HepG2 (cell line): Measurements from ENCODE around the gene ID3. TPM values are rescaled to one million over a fixed set of nuclear protein-coding genes. Genes with fewer than 3 reads are reported as not detected.
A peak's percentile ranks its signal among the peaks of the same experiment; 100 is the strongest.

Experiments
- ATAC-seq: fragments of 200-7000 bp; cut with Tn5 transposase; 3 replicates; pipeline ENCODE4 v1.9.1; 2020; ENCODE audit warnings: mild to moderate bottlenecking, moderate library complexity
- BruUV-seq: library from RNA; stranded (reverse); fragments of 400-500 nt; replicated peaks from 2 replicates; lab custom pipeline; 2021; lab: Mats Ljungman, UMichigan
- CTCF ChIA-PET: fragments of 300-600 bp; formaldehyde crosslinking; extraction: SDS; loops from one replicate; lab custom pipeline; 2021; ENCODE audit warnings: low total read pairs, inconsistent platforms, low intra/inter-chr PET ratio; lab: Yijun Ruan, JAX
- POLR2A ChIA-PET: fragments of 350-600 bp; sonication (Branson Sonifier 250); formaldehyde crosslinking; loops from one replicate; lab custom pipeline; 2020; ENCODE audit warnings: antibody characterized with exemption, inconsistent platforms; lab: Yijun Ruan, JAX
- DNase-seq: peaks from one replicate; pipeline ENCODE4 v3.0.0-alpha.2; 2015; ENCODE audit warnings: low spot score
- FAIRE-seq: peaks from 3 replicates; lab custom pipeline; 2011; peaks lifted over from hg19 to GRCh38; lab: Jason Lieb, UNC
- H2AFZ ChIP-seq: one replicate; pipeline ENCODE4 v1.6.1; 2011; ENCODE audit warnings: low read length, inconsistent platforms
- H3K27ac ChIP-seq: fragments of 300-600 bp; 3 replicates; pipeline ENCODE4 v1.8.0; 2011; ENCODE audit warnings: mixed run types, mild to moderate bottlenecking, mixed read lengths, low read length, inconsistent platforms; ENCODE audit not compliant: insufficient read depth; ENCODE audit errors: extremely low read length
- H3K27me3 ChIP-seq, 2 experiments: fragments of 200-600 bp in 1 of 2; 2 replicates in 1 of 2; 3 replicates in 1 of 2; pipeline versions ENCODE4 v1.6.0 to v1.8.0; 2011; ENCODE audit warnings: low read length in 2 of 2, mild to moderate bottlenecking in 2 of 2, moderate library complexity in 2 of 2, inconsistent platforms in 1 of 2; ENCODE audit not compliant: insufficient read depth in 2 of 2, control insufficient read depth in 1 of 2
- H3K36me3 ChIP-seq, 2 experiments: fragments of 200-600 bp in 1 of 2; replicated peaks in 1 of 2; 2 replicates in 1 of 2; 3 replicates in 1 of 2; pipeline versions ENCODE4 v1.5.1 to v1.8.0; 2011; ENCODE audit warnings: low read length in 2 of 2, inconsistent platforms in 1 of 2; ENCODE audit not compliant: insufficient read depth in 2 of 2, control insufficient read depth in 1 of 2
- H3K4me1 ChIP-seq: 2 replicates; pipeline ENCODE4 v1.5.1; 2012; ENCODE audit warnings: low read length, inconsistent platforms; ENCODE audit not compliant: insufficient read depth
- H3K4me2 ChIP-seq: 2 replicates; pipeline ENCODE4 v1.6.0; 2011; ENCODE audit warnings: low read depth, low read length, inconsistent platforms
- H3K4me3 ChIP-seq, 3 experiments: fragments of 200-600 bp in 1 of 3; sonication (generic), shearing (Covaris generic) in 1 of 3; replicated peaks in 1 of 3; 2 replicates each; pipeline ENCODE4 v1.5.1; 2011 to 2016; ENCODE audit warnings: low read length in 3 of 3, inconsistent platforms in 2 of 3, low read depth in 2 of 3, mild to moderate bottlenecking in 2 of 3, control low read depth in 1 of 3, mixed read lengths in 1 of 3; ENCODE audit not compliant: insufficient read depth in 1 of 3
- H3K79me2 ChIP-seq: one replicate; pipeline ENCODE4 v1.6.1; 2011; ENCODE audit warnings: low read length, inconsistent platforms; ENCODE audit not compliant: insufficient read depth
- H3K9ac ChIP-seq: 2 replicates; pipeline ENCODE4 v1.6.0; 2011; ENCODE audit warnings: mild to moderate bottlenecking, low read depth, low read length, inconsistent platforms; ENCODE audit not compliant: insufficient read depth
- H3K9me3 ChIP-seq: 2 replicates; pipeline ENCODE4 v1.5.1; 2012; ENCODE audit warnings: mild to moderate bottlenecking, low read length
- H4K20me1 ChIP-seq: 2 replicates; pipeline ENCODE4 v1.6.0; 2011; ENCODE audit warnings: inconsistent platforms, mild to moderate bottlenecking, low read length, moderate library complexity; ENCODE audit not compliant: insufficient read depth
- ELF3 ChIP-seq: IDR thresholded peaks from 2 replicates; pipeline ENCODE4 v1.6.1; 2016; ENCODE audit warnings: missing genetic modification reagents, missing compliant biosample characterization
- GABPA ChIP-seq, 2 experiments: IDR thresholded peaks; 2 replicates each; pipeline ENCODE4 v1.6.1; 2011 to 2016; ENCODE audit warnings: low read depth in 2 of 2, low read length in 1 of 2, missing biosample characterization in 1 of 2, missing genetic modification characterization in 1 of 2
- GFI1 ChIP-seq: sonication (generic); formaldehyde crosslinking; IDR thresholded peaks from 2 replicates; pipeline ENCODE4 v1.5.0; 2020; ENCODE audit warnings: missing genetic modification reagents, mild to moderate bottlenecking, borderline replicate concordance
- HNF4A ChIP-seq: sonication (generic); formaldehyde crosslinking; IDR thresholded peaks from 2 replicates; pipeline ENCODE4 v1.4.0; 2020; ENCODE audit warnings: missing genetic modification reagents
- HNF4G ChIP-seq, 2 experiments: sonication (generic) in 1 of 2; formaldehyde crosslinking in 1 of 2; IDR thresholded peaks; 2 replicates each; pipeline versions ENCODE4 v1.4.0 to v1.6.1; 2011 to 2020; ENCODE audit warnings: borderline replicate concordance in 2 of 2, low read depth in 2 of 2, mild to moderate bottlenecking in 2 of 2, low read length in 1 of 2, missing genetic modification reagents in 1 of 2, moderate library complexity in 1 of 2
- MAFF ChIP-seq: IDR thresholded peaks from 2 replicates; pipeline ENCODE4 v1.6.1; 2011; ENCODE audit warnings: low read depth, low read length, improper control_type of control experiment
- MAFK ChIP-seq, 2 experiments: IDR thresholded peaks in 1 of 2; conservative IDR thresholded peaks in 1 of 2; 2 replicates each; pipeline ENCODE4 v1.6.1; 2011; ENCODE audit warnings: improper control_type of control experiment in 2 of 2, low read length in 2 of 2
- NFE2L2 ChIP-seq: fragments of 150-350 bp; IDR thresholded peaks from 2 replicates; pipeline ENCODE4 v1.6.1; 2014; ENCODE audit warnings: low read length
- NR2F6 ChIP-seq, 2 experiments: IDR thresholded peaks; 2 replicates each; pipeline ENCODE4 v1.6.1; 2016; ENCODE audit warnings: antibody characterized with exemption in 1 of 2, mild to moderate bottlenecking in 1 of 2
- PAWR ChIP-seq: sonication (generic); formaldehyde crosslinking; IDR thresholded peaks from 2 replicates; pipeline ENCODE4 v1.4.0; 2020; ENCODE audit warnings: missing genetic modification reagents, mild to moderate bottlenecking, borderline replicate concordance
- PRDM10 ChIP-seq: sonication (generic); formaldehyde crosslinking; IDR thresholded peaks from 2 replicates; pipeline ENCODE4 v1.4.0; 2020; ENCODE audit warnings: low read depth, missing genetic modification reagents
- SOX5 ChIP-seq: IDR thresholded peaks from 2 replicates; pipeline ENCODE4 v1.6.1; 2016; ENCODE audit warnings: borderline replicate concordance
- ZKSCAN1 ChIP-seq: fragments of 150-350 bp; IDR thresholded peaks from 2 replicates; pipeline ENCODE4 v1.6.1; 2014; ENCODE audit warnings: low read length
- ZMAT3 ChIP-seq: sonication (generic); formaldehyde crosslinking; conservative IDR thresholded peaks from 2 replicates; pipeline ENCODE4 v1.7.0; 2021; ENCODE audit warnings: missing genetic modification reagents
- ZMYM3 ChIP-seq: sonication (generic); formaldehyde crosslinking; IDR thresholded peaks from 2 replicates; pipeline ENCODE4 v1.5.1; 2020; ENCODE audit warnings: mild to moderate bottlenecking, missing genetic modification reagents
- ZNF362 ChIP-seq: sonication (generic); formaldehyde crosslinking; IDR thresholded peaks from 2 replicates; pipeline ENCODE4 v1.4.0; 2020; ENCODE audit warnings: missing genetic modification reagents, mild to moderate bottlenecking, borderline replicate concordance
- WGBS: methylation state at CpG from one replicate; pipeline ENCODE4 v1.1.6; 2017; ENCODE audit warnings: low lambda C conversion rate; 5-methylcytosine and 5-hydroxymethylcytosine counted together
- in situ Hi-C: cut with HindIII; loops from 2 replicates; pipeline ENCODE4 v1.10.0; 2017; ENCODE audit warnings: low pct_unique_long_range_greater_than_20kb; ENCODE audit not compliant: extremely low pct_ligation_motif_present
- intact Hi-C: fragments of 100-400 bp; cut with micrococcal nuclease; formaldehyde crosslinking; loops from one replicate; pipeline ENCODE4 v1.10.0; 2022; ENCODE audit not compliant: unreplicated experiment
- polyA plus RNA-seq, 8 experiments: library from polyadenylated mRNA; depleted of rRNA in 3 of 8; stranded (reverse) in 7 of 8; unstranded in 1 of 8; fragments of >200 nt; fragmentation: Illumina TruSeq in 4 of 8; extraction: Trizol in 4 of 8; gene quantifications; 2 replicates each; pipeline versions ENCODE4 v1.2.1 to v1.2.3, GENCODE V29; 2011 to 2016; ENCODE audit warnings: low read depth in 4 of 8, missing spikeins in 1 of 8, mixed read lengths in 1 of 8; ENCODE audit not compliant: insufficient read depth in 1 of 8
- total RNA-seq, 5 experiments: library from RNA; depleted of rRNA; stranded (reverse); fragments of >200 nt; fragmentation: Illumina TruSeq; extraction: Trizol; gene quantifications; 2 replicates each; pipeline ENCODE4 v1.2.3, GENCODE V29; 2016; ENCODE audit warnings: low read depth in 1 of 5

The ID3 gene
- total and polyA plus RNA-seq, 2 of the 13 experiments (the other 11 are each of a cell fraction or from before 2014, with no cell fraction given): 64.8 to 115 TPM

- TF ChIP-seq ZMAT3 (CRISPR knock-in tag): no peak
Measured at GRCh38 chr1:23539698-23540266, 19.5 kb downstream of the ID3 start (continued).

GRCh38 chr1:23537296-23537973 lies 21.9 kb downstream of the ID3 start:
- BruUV-seq: no TSS peak
- DNase-seq (no peak), ATAC-seq (no peak), FAIRE-seq (no peak)
- H3K79me2 ChIP-seq: no peaks in the 10 kb centered on the region
- no peak overlapping the region for H3K9ac ChIP-seq
- CTCF ChIA-PET: no interaction called here
- H3K9me3 ChIP-seq: no peaks in the 10 kb centered on the region
- no peaks in the 10 kb centered on the region for H3K27me3 ChIP-seq
- in situ Hi-C loops (loop anchor here (10.0 kb wide), 1 partner anchor 193 kb away; the partner anchor contains the start of gene HNRNPR), intact Hi-C loops (loop anchor here (10.0 kb wide), 1 partner anchor 173 kb away; the partner anchor contains the start of gene ZNF436)
- no peaks in the 10 kb centered on the region for H3K36me3 ChIP-seq
- peaks cover 82% of the 10 kb centered on the region for H3K4me1 ChIP-seq
- WGBS: 14% methylated on average over 9 of the region's 9 CpGs
- no peak overlapping the region for H3K27ac ChIP-seq
- no peak overlapping the region for H3K4me3 ChIP-seq
- POLR2A ChIA-PET: no interaction called here
- no peak overlapping the region for H2AFZ ChIP-seq
- peak; percentile 21; the same call in 1 of the 2 replicates for TF ChIP-seq HNF4G (IDR thresholded peaks at IDR 0.05; ENCODE audit: borderline replicate concordance, low read depth, low read length)
- no peak for TF ChIP-seq HNF4G (CRISPR knock-in tag; IDR thresholded peaks at IDR 0.05; ENCODE audit: borderline replicate concordance, low read depth)
- TF ChIP-seq MAFF: peak; percentile 92
- TF ChIP-seq HNF4A (CRISPR knock-in tag): peak; percentile 76
- no peak for TF ChIP-seq GABPA (IDR thresholded peaks at IDR 0.05; ENCODE audit: low read depth, low read length)
- TF ChIP-seq GABPA (CRISPR knock-in tag; IDR thresholded peaks at IDR 0.05; ENCODE audit: low read depth): 0 out of 2 replicates have a peak, but pooled peaks have one; percentile 15
- TF ChIP-seq ZNF362: peak; percentile 51; the same call in 1 of the 2 replicates
- peak; percentile 20; the same call in 1 of the 2 replicates for TF ChIP-seq SOX5 (CRISPR knock-in tag)
- TF ChIP-seq PAWR: no peak
- 0 out of 2 replicates have a peak, but pooled peaks have one; percentile 14 for TF ChIP-seq ELF3 (CRISPR knock-in tag)
- peak; percentile 92 for TF ChIP-seq NFE2L2
- no peak for TF ChIP-seq ZKSCAN1
- no peak for TF ChIP-seq NR2F6 (IDR thresholded peaks at IDR 0.05)
- no peak for TF ChIP-seq NR2F6 (CRISPR knock-in tag; IDR thresholded peaks at IDR 0.05)
- peak; percentile 44; the same call in 1 of the 2 replicates for TF ChIP-seq GFI1
- TF ChIP-seq ZMYM3 (CRISPR knock-in tag): 0 out of 2 replicates have a peak, but pooled peaks have one; percentile 18
- no peak for TF ChIP-seq PRDM10
- TF ChIP-seq MAFK (conservative IDR thresholded peaks at IDR 0.05 in 1 of 2, IDR thresholded peaks at IDR 0.05 in 1 of 2; ENCODE audit: low read length in 2 of 2): peak; percentile 90 to 96
- no peaks in the 10 kb centered on the region for H4K20me1 ChIP-seq
- H3K4me2 ChIP-seq: peak overlapping the region; percentile 12; the same call in 1 of the 2 replicates
